ENCODE measurements around the gene PDE2A. TPM values are rescaled to one million over a fixed set of nuclear protein-coding genes. Genes with fewer than 3 reads are reported as not detected.

The PDE2A gene
- total RNA-seq, 5 donors from 2014 or later (not counting 1 experiment from before 2014, with no cell fraction given), result 1.1 to 6.1 (median 1.7) TPM

GRCh38 chr11:72702577-72703241, 28.5 kb upstream of the PDE2A start:
- no peak for ATAC-seq (replicated peaks in 1 of 4)
- peaks cover 0 to 7% (median 3%) of the 10 kb centered on the region in 3 donors for H3K4me1 Mint-ChIP-seq
- peak overlapping the region in 1 of 2 donors; percentile 48 for H3K27ac Mint-ChIP-seq
- Histone ChIP-seq H3K4me1 (ENCODE audit: control insufficient read depth in 1 of 2, extremely low read depth in 1 of 2, insufficient read depth in 2 of 2, low read length in 2 of 2) (no peaks in the 10 kb centered on the region), H3K4me3 (ENCODE audit: control insufficient read depth in 1 of 2, extremely low read depth in 1 of 2, low read length in 1 of 2) (no peak overlapping the region), H3K27ac (ENCODE audit: low read length) (no peak overlapping the region), H3K27me3 (replicated peaks in 1 of 2; ENCODE audit: control insufficient read depth in 2 of 2, extremely low read depth in 1 of 2, insufficient read depth in 2 of 2, low read length in 1 of 2) (no peaks in the 10 kb centered on the region), H3K9me3 (no peaks in the 10 kb centered on the region), H3K36me3 (ENCODE audit: control insufficient read depth in 2 of 2, extremely low read depth in 1 of 2, insufficient read depth in 1 of 2, low read length in 1 of 2) (peaks cover 44 to 94% of the 10 kb centered on the region in 2 donors)
- ChIA-PET POLR2A (no interaction called here), CTCF (interaction anchor here (0.5 to 1.0 kb wide), 2 partner anchors 120 to 139 kb away, joined by 3 to 8 read pairs; no protein-coding TSS in a partner anchor)
- 89% methylated on average over 14 of the region's 15 CpGs for WGBS (ENCODE audit: insufficient coverage)
- no peak overlapping the region for H3K4me3 Mint-ChIP-seq
- peaks cover 56% of the 10 kb centered on the region for H3K36me3 Mint-ChIP-seq
- no peak for DNase-seq
- no peaks in the 10 kb centered on the region for H3K27me3 Mint-ChIP-seq
- no peaks in the 10 kb centered on the region for H3K9me3 Mint-ChIP-seq

DNA sequence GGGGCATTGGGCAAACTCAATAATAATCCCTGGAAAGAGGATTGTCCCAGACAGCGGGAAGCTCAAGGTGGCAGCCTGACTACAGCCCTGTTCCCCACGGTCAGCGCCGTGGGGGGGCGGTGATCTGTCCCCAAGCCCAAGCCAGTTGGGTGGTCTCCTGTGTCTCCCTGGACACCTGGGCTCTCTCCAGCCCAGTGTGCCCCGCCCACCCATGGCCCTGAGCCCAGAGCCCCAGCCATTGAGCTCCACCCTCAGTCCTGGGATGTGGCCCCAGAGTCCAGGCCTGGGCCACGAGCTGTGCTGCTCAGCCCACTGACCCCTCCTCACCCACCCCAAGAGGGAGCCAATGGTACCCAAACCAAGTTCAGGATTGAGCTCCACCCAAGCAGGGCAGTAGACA, 27.9 kb upstream of the PDE2A start:
- Mint-ChIP-seq H3K27me3 (no peaks in the 10 kb centered on the region), H3K9me3 (no peaks in the 10 kb centered on the region), H3K4me3 (no peak overlapping the region), H3K27ac (peak overlapping the region in 1 of 2 donors; percentile 48), H3K4me1 (peaks cover 0 to 7% (median 3%) of the 10 kb centered on the region in 3 donors), H3K36me3 (peaks cover 49% of the 10 kb centered on the region)
- ATAC-seq (replicated peaks in 1 of 4) (no peak), DNase-seq (no peak)
- Histone ChIP-seq H3K36me3 (ENCODE audit: control insufficient read depth in 2 of 2, extremely low read depth in 1 of 2, insufficient read depth in 1 of 2, low read length in 1 of 2) (peaks cover 39 to 94% of the 10 kb centered on the region in 2 donors), H3K27ac (ENCODE audit: low read length) (no peak overlapping the region), H3K4me3 (ENCODE audit: control insufficient read depth in 1 of 2, extremely low read depth in 1 of 2, low read length in 1 of 2) (no peak overlapping the region), H3K9me3 (no peaks in the 10 kb centered on the region), H3K4me1 (ENCODE audit: control insufficient read depth in 1 of 2, extremely low read depth in 1 of 2, insufficient read depth in 2 of 2, low read length in 2 of 2) (no peaks in the 10 kb centered on the region), H3K27me3 (replicated peaks in 1 of 2; ENCODE audit: control insufficient read depth in 2 of 2, extremely low read depth in 1 of 2, insufficient read depth in 2 of 2, low read length in 1 of 2) (no peaks in the 10 kb centered on the region)
- ChIA-PET POLR2A (no interaction called here), CTCF (interaction anchor here in 1 of 2 donors (1.0 kb wide), 1 partner anchor 121 kb away, joined by 8 read pairs; no protein-coding TSS in a partner anchor)
- WGBS (ENCODE audit: insufficient coverage), result 97% methylated on average over 7 of the region's 7 CpGs

- Histone ChIP-seq H3K27ac (ENCODE audit: low read length) (no peak overlapping the region), H3K4me3 (ENCODE audit: control insufficient read depth in 1 of 2, extremely low read depth in 1 of 2, low read length in 1 of 2) (no peak overlapping the region), H3K36me3 (ENCODE audit: control insufficient read depth in 2 of 2, extremely low read depth in 1 of 2, insufficient read depth in 1 of 2, low read length in 1 of 2) (peaks cover 33 to 92% of the 10 kb centered on the region in 2 donors), H3K4me1 (ENCODE audit: control insufficient read depth in 1 of 2, extremely low read depth in 1 of 2, insufficient read depth in 2 of 2, low read length in 2 of 2) (no peaks in the 10 kb centered on the region), H3K9me3 (no peaks in the 10 kb centered on the region), H3K27me3 (replicated peaks in 1 of 2; ENCODE audit: control insufficient read depth in 2 of 2, extremely low read depth in 1 of 2, insufficient read depth in 2 of 2, low read length in 1 of 2) (no peaks in the 10 kb centered on the region)
- peaks cover 43% of the 10 kb centered on the region for H3K36me3 Mint-ChIP-seq
- H3K9me3 Mint-ChIP-seq, result no peaks in the 10 kb centered on the region
- no peak overlapping the region for H3K4me3 Mint-ChIP-seq
- no peaks in the 10 kb centered on the region for H3K27me3 Mint-ChIP-seq
- WGBS (ENCODE audit: insufficient coverage), result 99% methylated on average over 10 of the region's 10 CpGs
- H3K27ac Mint-ChIP-seq, result no peak overlapping the region
- DNase-seq (no peak), ATAC-seq (replicated peaks in 1 of 4) (no peak)
- ChIA-PET CTCF (no interaction called here), POLR2A (no interaction called here)
- H3K4me1 Mint-ChIP-seq, result peaks cover 0 to 7% (median 3%) of the 10 kb centered on the region in 3 donors
Measured at GRCh38 chr11:72701466-72701865, 27.2 kb upstream of the PDE2A start.

GRCh38 chr11:72700146-72700545, 25.9 kb upstream of the PDE2A start:
- H3K4me1 ChIP-seq (ENCODE audit: control insufficient read depth in 1 of 2, extremely low read depth in 1 of 2, insufficient read depth in 2 of 2, low read length in 2 of 2), result no peaks in the 10 kb centered on the region
- no peaks in the 10 kb centered on the region for H3K9me3 Mint-ChIP-seq
- no peaks in the 10 kb centered on the region for H3K27me3 ChIP-seq (replicated peaks in 1 of 2; ENCODE audit: control insufficient read depth in 2 of 2, extremely low read depth in 1 of 2, insufficient read depth in 2 of 2, low read length in 1 of 2)
- H3K27ac ChIP-seq (ENCODE audit: low read length), result no peak overlapping the region
- peak overlapping the region in 1 of 2 donors; percentile 45 for H3K27ac Mint-ChIP-seq
- H3K36me3 ChIP-seq (ENCODE audit: control insufficient read depth in 2 of 2, extremely low read depth in 1 of 2, insufficient read depth in 1 of 2, low read length in 1 of 2), result peaks cover 23 to 90% of the 10 kb centered on the region in 2 donors
- no peak overlapping the region for H3K4me3 ChIP-seq (ENCODE audit: control insufficient read depth in 1 of 2, extremely low read depth in 1 of 2, low read length in 1 of 2)
- H3K27me3 Mint-ChIP-seq, result no peaks in the 10 kb centered on the region
- WGBS (ENCODE audit: insufficient coverage), result 91% methylated on average over 3 of the region's 3 CpGs
- ChIA-PET POLR2A (interaction anchor here in 1 of 2 donors (0.6 kb wide), 1 partner anchor 135 kb away, joined by 3 read pairs; no protein-coding TSS in a partner anchor), CTCF (interaction anchor here in 1 of 2 donors (0.5 kb wide), 1 partner anchor 113 kb away, joined by 3 read pairs; no protein-coding TSS in a partner anchor)
- ATAC-seq (replicated peaks in 1 of 4) (no peak), DNase-seq (no peak)
- peaks cover 44% of the 10 kb centered on the region for H3K36me3 Mint-ChIP-seq
- H3K4me1 Mint-ChIP-seq, result no peaks in the 10 kb centered on the region
- H3K4me3 Mint-ChIP-seq, result no peak overlapping the region
- H3K9me3 ChIP-seq, result no peaks in the 10 kb centered on the region

DNA sequence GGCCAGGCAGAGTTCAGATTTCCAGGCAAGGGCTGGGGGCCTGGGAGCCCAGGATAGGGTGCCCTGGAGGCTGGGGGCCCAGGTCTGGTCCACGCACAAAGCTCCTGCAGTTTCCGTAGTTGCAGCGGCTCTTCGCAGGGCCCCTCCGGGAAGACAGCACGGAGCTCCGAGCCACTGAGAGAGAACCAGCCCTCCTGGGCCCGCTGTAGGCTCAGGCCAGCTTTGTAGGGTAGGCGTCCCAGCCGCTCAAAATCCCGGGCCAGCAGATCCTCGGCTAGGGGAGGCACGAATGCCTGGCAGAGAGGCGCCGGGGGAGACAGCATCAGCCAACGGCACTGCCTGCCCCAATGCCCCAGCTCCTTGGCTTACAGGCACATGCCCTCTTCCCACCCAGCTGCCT, 23.6 kb upstream of the PDE2A start:
- DNase-seq, result no peak
- no peaks in the 10 kb centered on the region for H3K4me1 ChIP-seq (ENCODE audit: control insufficient read depth in 1 of 2, extremely low read depth in 1 of 2, insufficient read depth in 2 of 2, low read length in 2 of 2)
- H3K4me3 ChIP-seq (ENCODE audit: control insufficient read depth in 1 of 2, extremely low read depth in 1 of 2, low read length in 1 of 2), result no peak overlapping the region
- 98% methylated on average over 15 of the region's 16 CpGs for WGBS (ENCODE audit: insufficient coverage)
- peaks cover 53% of the 10 kb centered on the region for H3K36me3 Mint-ChIP-seq
- H3K27ac ChIP-seq (ENCODE audit: low read length), result no peak overlapping the region
- H3K4me1 Mint-ChIP-seq, result peaks cover 0 to 6% (median 0%) of the 10 kb centered on the region in 3 donors
- CTCF ChIA-PET, result no interaction called here
- no peaks in the 10 kb centered on the region for H3K9me3 Mint-ChIP-seq
- no peaks in the 10 kb centered on the region for H3K27me3 Mint-ChIP-seq
- H3K27ac Mint-ChIP-seq, result peak overlapping the region in 1 of 2 donors; percentile 58
- peaks cover 27 to 91% of the 10 kb centered on the region in 2 donors for H3K36me3 ChIP-seq (ENCODE audit: control insufficient read depth in 2 of 2, extremely low read depth in 1 of 2, insufficient read depth in 1 of 2, low read length in 1 of 2)
- POLR2A ChIA-PET, result no interaction called here
- no peaks in the 10 kb centered on the region for H3K9me3 ChIP-seq
- H3K27me3 ChIP-seq (replicated peaks in 1 of 2; ENCODE audit: control insufficient read depth in 2 of 2, extremely low read depth in 1 of 2, insufficient read depth in 2 of 2, low read length in 1 of 2), result no peaks in the 10 kb centered on the region
- ATAC-seq (replicated peaks in 1 of 4), result no peak
- H3K4me3 Mint-ChIP-seq, result no peak overlapping the region

GRCh38 chr11:72696866-72697700, 22.9 kb upstream of the PDE2A start:
- Histone ChIP-seq H3K4me3 (ENCODE audit: control insufficient read depth in 1 of 2, extremely low read depth in 1 of 2, low read length in 1 of 2) (no peak overlapping the region), H3K27me3 (replicated peaks in 1 of 2; ENCODE audit: control insufficient read depth in 2 of 2, extremely low read depth in 1 of 2, insufficient read depth in 2 of 2, low read length in 1 of 2) (no peaks in the 10 kb centered on the region), H3K36me3 (ENCODE audit: control insufficient read depth in 2 of 2, extremely low read depth in 1 of 2, insufficient read depth in 1 of 2, low read length in 1 of 2) (peaks cover 29 to 92% of the 10 kb centered on the region in 2 donors), H3K9me3 (no peaks in the 10 kb centered on the region), H3K4me1 (ENCODE audit: control insufficient read depth in 1 of 2, extremely low read depth in 1 of 2, insufficient read depth in 2 of 2, low read length in 2 of 2) (no peaks in the 10 kb centered on the region), H3K27ac (ENCODE audit: low read length) (no peak overlapping the region)
- CTCF ChIA-PET, result no interaction called here
- no peak overlapping the region for H3K27ac Mint-ChIP-seq
- POLR2A ChIA-PET, result no interaction called here
- peaks cover 0 to 6% (median 0%) of the 10 kb centered on the region in 3 donors for H3K4me1 Mint-ChIP-seq
- no peak for DNase-seq
- 98% methylated on average over 31 of the region's 44 CpGs for WGBS (ENCODE audit: insufficient coverage)
- H3K36me3 Mint-ChIP-seq, result peaks cover 60% of the 10 kb centered on the region
- H3K9me3 Mint-ChIP-seq, result no peaks in the 10 kb centered on the region
- H3K4me3 Mint-ChIP-seq, result no peak overlapping the region
- H3K27me3 Mint-ChIP-seq, result no peaks in the 10 kb centered on the region
- no peak for ATAC-seq (replicated peaks in 1 of 4)
